Stomach (tissue), 4 donors: ENCODE data around the gene R3HDML.

ENCODE experiments used
- CTCF ChIP-seq, 7 experiments: fragments of 450-650 bp in 4 of 7; fragments of 200-600 bp in 3 of 7; sonication (generic) in 3 of 7; IDR thresholded peaks; one replicate each; pipeline ENCODE4 v1.5.1; 2016 to 2019; ENCODE audit warnings: antibody characterized with exemption in 7 of 7, control low read depth in 2 of 7, mild to moderate bottlenecking in 1 of 7
- POLR2AphosphoS5 ChIP-seq, 3 donors: sonication (generic); formaldehyde crosslinking; IDR thresholded peaks; one replicate each; pipeline ENCODE4 v1.6.1; 2016; ENCODE audit warnings: antibody characterized with exemption in 3 of 3

DNA sequence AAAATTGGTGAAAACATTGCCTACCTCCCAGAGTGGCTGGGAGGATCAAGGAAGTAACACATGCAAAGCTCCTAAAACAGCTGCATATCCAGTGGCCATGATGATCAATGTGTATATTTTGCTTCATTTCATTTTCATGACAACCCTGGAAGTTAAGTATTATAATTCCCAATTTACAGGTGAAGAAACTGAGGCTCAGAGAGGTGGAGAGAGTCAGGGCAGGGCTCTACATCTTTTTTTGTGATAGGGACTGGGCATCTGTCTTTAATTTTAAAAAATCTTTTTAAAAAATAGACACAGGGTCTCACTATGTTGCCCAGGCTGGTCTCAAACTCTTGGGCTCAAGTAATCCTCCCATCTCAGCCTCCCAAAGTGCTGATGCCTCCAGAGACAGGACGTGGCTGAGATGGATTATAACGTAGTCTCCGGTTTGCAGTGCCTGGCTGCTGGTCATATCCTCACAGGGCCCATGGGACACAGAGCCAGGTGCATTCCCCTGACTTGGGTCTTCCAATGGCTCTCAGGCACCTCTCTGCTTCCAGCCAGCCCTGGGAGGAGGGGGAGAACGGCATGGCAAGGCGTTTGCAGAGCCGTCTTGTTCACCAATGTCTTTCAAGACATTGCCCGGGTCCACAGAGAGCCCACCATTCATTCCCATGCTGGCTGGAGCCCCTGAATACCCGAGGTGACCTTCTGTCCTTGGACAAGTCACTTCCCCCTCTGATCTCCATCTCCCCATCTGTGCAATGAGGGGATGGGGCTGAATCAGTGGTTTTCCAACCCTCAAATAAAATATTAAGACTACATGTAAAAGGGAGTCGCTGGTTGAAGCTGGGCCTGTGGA, 57.0 kb downstream of the R3HDML start:
- TF ChIP-seq CTCF (IDR thresholded peaks at IDR 0.05) = no peak
- no peak for TF ChIP-seq POLR2AphosphoS5 (IDR thresholded peaks at IDR 0.05)
